ENCODE data around the gene TRIP13.

The TRIP13 gene

GRCh38 chr5:965604-966344 lies 73.1 kb downstream of the TRIP13 start:
- Histone ChIP-seq H3K9me2 (replicated peaks; ENCODE audit: insufficient read depth, low read length) (no peaks in the 10 kb centered on the region), H2AFZ (ENCODE audit: low read length) (peak overlapping the region; percentile 42; the same call in 1 of the 2 replicates), H3F3A (ENCODE audit: insufficient read depth, low read length) (peaks cover 26% of the 10 kb centered on the region; the same call in 1 of the 2 replicates), H3K4me2 (ENCODE audit: low read depth, low read length) (peak overlapping the region; percentile 62), H3K4me1 (ENCODE audit: low read length) (peaks cover 37% of the 10 kb centered on the region), H3K79me2 (ENCODE audit: low read length) (no peaks in the 10 kb centered on the region), H3K36me3 (replicated peaks; ENCODE audit: insufficient read depth, low read length) (no peaks in the 10 kb centered on the region), H3K27ac (ENCODE audit: low read length) (peak overlapping the region; percentile 93), H3K4me3 (ENCODE audit: low read length) (peak overlapping the region; percentile 8; the same call in 1 of the 2 replicates), H3K27me3 (replicated peaks; ENCODE audit: insufficient read depth, low read length) (peaks cover 39% of the 10 kb centered on the region), H3K9ac (ENCODE audit: low read length) (peak overlapping the region; percentile 23; the same call in 1 of the 2 replicates), H3K9me3 (replicated peaks; ENCODE audit: insufficient read depth, low read length) (no peaks in the 10 kb centered on the region), H4K20me1 (ENCODE audit: insufficient read depth, low read length) (no peaks in the 10 kb centered on the region)
- no peak for TF ChIP-seq EZH2phosphoT487 (IDR thresholded peaks at IDR 0.05; ENCODE audit: low read length)
- TF ChIP-seq EZH2 (optimal IDR thresholded peaks at IDR 0.05; ENCODE audit: low read depth, low read length): no peak
- peak; percentile 28 for TF ChIP-seq CTCF (IDR thresholded peaks at IDR 0.05; ENCODE audit: low read length)
- DNase-seq: peak; percentile 74

- peaks cover 39% of the 10 kb centered on the region for H3K27me3 ChIP-seq (replicated peaks; ENCODE audit: insufficient read depth, low read length)
- H3K4me1 ChIP-seq (ENCODE audit: low read length): peaks cover 37% of the 10 kb centered on the region
- no peaks in the 10 kb centered on the region for H3K79me2 ChIP-seq (ENCODE audit: low read length)
- no peaks in the 10 kb centered on the region for H3K36me3 ChIP-seq (replicated peaks; ENCODE audit: insufficient read depth, low read length)
- H3K27ac ChIP-seq (ENCODE audit: low read length): peak overlapping the region; percentile 93
- peaks cover 26% of the 10 kb centered on the region; the same call in 1 of the 2 replicates for H3F3A ChIP-seq (ENCODE audit: insufficient read depth, low read length)
- no peaks in the 10 kb centered on the region for H3K9me2 ChIP-seq (replicated peaks; ENCODE audit: insufficient read depth, low read length)
- H4K20me1 ChIP-seq (ENCODE audit: insufficient read depth, low read length): no peaks in the 10 kb centered on the region
- peak overlapping the region; percentile 62 for H3K4me2 ChIP-seq (ENCODE audit: low read depth, low read length)
- peak overlapping the region; percentile 8; the same call in 1 of the 2 replicates for H3K4me3 ChIP-seq (ENCODE audit: low read length)
- peak overlapping the region; percentile 42; the same call in 1 of the 2 replicates for H2AFZ ChIP-seq (ENCODE audit: low read length)
- DNase-seq: no peak
- TF ChIP-seq CTCF (IDR thresholded peaks at IDR 0.05; ENCODE audit: low read length) (0 out of 2 replicates have a peak, but pooled peaks have one; percentile 3), EZH2phosphoT487 (IDR thresholded peaks at IDR 0.05; ENCODE audit: low read length) (no peak)
- no peaks in the 10 kb centered on the region for H3K9me3 ChIP-seq (replicated peaks; ENCODE audit: insufficient read depth, low read length)
- H3K9ac ChIP-seq (ENCODE audit: low read length): peak overlapping the region; percentile 23; the same call in 1 of the 2 replicates
Measured at GRCh38 chr5:966345-966710, 73.6 kb downstream of the TRIP13 start.

GRCh38 chr5:966941-967340 lies 74.3 kb downstream of the TRIP13 start:
- Histone ChIP-seq H3K79me2 (ENCODE audit: low read length) (no peaks in the 10 kb centered on the region), H3K4me1 (ENCODE audit: low read length) (peaks cover 37% of the 10 kb centered on the region), H3K36me3 (replicated peaks; ENCODE audit: insufficient read depth, low read length) (no peaks in the 10 kb centered on the region), H3K4me3 (ENCODE audit: low read length) (no peak overlapping the region), H3K9ac (ENCODE audit: low read length) (no peak overlapping the region), H3K27ac (ENCODE audit: low read length) (no peak overlapping the region), H4K20me1 (ENCODE audit: insufficient read depth, low read length) (no peaks in the 10 kb centered on the region), H2AFZ (ENCODE audit: low read length) (no peak overlapping the region), H3K27me3 (replicated peaks; ENCODE audit: insufficient read depth, low read length) (peaks cover 44% of the 10 kb centered on the region), H3K4me2 (ENCODE audit: low read depth, low read length) (no peak overlapping the region), H3F3A (ENCODE audit: insufficient read depth, low read length) (peaks cover 26% of the 10 kb centered on the region; the same call in 1 of the 2 replicates), H3K9me3 (replicated peaks; ENCODE audit: insufficient read depth, low read length) (no peaks in the 10 kb centered on the region), H3K9me2 (replicated peaks; ENCODE audit: insufficient read depth, low read length) (no peaks in the 10 kb centered on the region)
- TF ChIP-seq CTCF (IDR thresholded peaks at IDR 0.05; ENCODE audit: low read length) (no peak), EZH2phosphoT487 (IDR thresholded peaks at IDR 0.05; ENCODE audit: low read length) (no peak), EZH2 (optimal IDR thresholded peaks at IDR 0.05; ENCODE audit: low read depth, low read length) (no peak)
- no peak for DNase-seq

Measured in MM.1S (cell line).